Neuronal stem cell (in vitro differentiated cells): ENCODE results near the gene ZNF764.

ENCODE experiments used
- DNase-seq: peaks from one replicate; pipeline ENCODE4 v3.0.0-alpha.2; 2013; ENCODE audit warnings: low spot score
- H2AFZ ChIP-seq: one replicate; pipeline ENCODE4 v1.6.1; 2013; ENCODE audit warnings: mild to moderate bottlenecking, low read length, inconsistent platforms
- H2AK5ac ChIP-seq: 2 replicates; pipeline ENCODE4 v1.6.1; 2013; ENCODE audit warnings: low read depth, mild to moderate bottlenecking, inconsistent platforms, low read length, moderate library complexity, mixed read lengths
- H2BK120ac ChIP-seq: 2 replicates; pipeline ENCODE4 v1.6.1; 2013; ENCODE audit warnings: low read depth, mild to moderate bottlenecking, inconsistent platforms, low read length, moderate library complexity, mixed read lengths
- H2BK12ac ChIP-seq: one replicate; pipeline ENCODE4 v1.6.1; 2013; ENCODE audit warnings: low read length, inconsistent platforms
- H2BK15ac ChIP-seq: 2 replicates; pipeline ENCODE4 v1.6.1; 2013; ENCODE audit warnings: mild to moderate bottlenecking, low read length, inconsistent platforms, mixed read lengths
- H2BK5ac ChIP-seq: one replicate; pipeline ENCODE4 v1.6.1; 2013; ENCODE audit warnings: inconsistent platforms, mild to moderate bottlenecking, low read length, moderate library complexity
- H3K14ac ChIP-seq: one replicate; pipeline ENCODE4 v1.6.1; 2013; ENCODE audit warnings: low read length, inconsistent platforms
- H3K18ac ChIP-seq: 2 replicates; pipeline ENCODE4 v1.6.1; 2013; ENCODE audit warnings: low read length, inconsistent platforms
- H3K23ac ChIP-seq: 2 replicates; pipeline ENCODE4 v1.6.1; 2013; ENCODE audit warnings: low read depth, mild to moderate bottlenecking, mixed read lengths, low read length, inconsistent platforms; ENCODE audit not compliant: poor library complexity
- H3K27ac ChIP-seq: replicated peaks from 3 replicates; pipeline ENCODE4 v1.5.1; 2013; ENCODE audit warnings: low read length, inconsistent platforms
- H3K27me3 ChIP-seq, 3 experiments: 2 replicates each; pipeline ENCODE4 v1.6.1; 2013; ENCODE audit warnings: low read length in 3 of 3, mild to moderate bottlenecking in 2 of 3, inconsistent platforms in 1 of 3, low read depth in 1 of 3, mixed read lengths in 1 of 3, moderate library complexity in 1 of 3; ENCODE audit not compliant: control insufficient read depth in 3 of 3, insufficient read depth in 3 of 3
- H3K36me3 ChIP-seq, 2 donors: replicated peaks in 1 of 2; 2 replicates each; pipeline ENCODE4 v1.6.1; 2013; ENCODE audit warnings: low read length in 2 of 2; ENCODE audit not compliant: control insufficient read depth in 2 of 2, insufficient read depth in 2 of 2
- H3K4ac ChIP-seq: 2 replicates; pipeline ENCODE4 v1.6.1; 2013; ENCODE audit warnings: inconsistent platforms, mild to moderate bottlenecking, low read length, moderate library complexity
- H3K4me1 ChIP-seq, 2 donors: 1 replicate in 1 of 2; 2 replicates in 1 of 2; pipeline ENCODE4 v1.6.1; 2013; ENCODE audit warnings: low read length in 2 of 2, low read depth in 1 of 2; ENCODE audit not compliant: control insufficient read depth in 2 of 2, insufficient read depth in 1 of 2
- H3K4me2 ChIP-seq: one replicate; pipeline ENCODE4 v1.6.1; 2013; ENCODE audit warnings: mild to moderate bottlenecking, low read length, inconsistent platforms; ENCODE audit not compliant: insufficient read depth, poor library complexity, severe bottlenecking
- H3K4me3 ChIP-seq, 2 donors: 2 replicates each; pipeline ENCODE4 v1.5.1; 2013; ENCODE audit warnings: low read length in 2 of 2, mild to moderate bottlenecking in 2 of 2, inconsistent platforms in 1 of 2, moderate library complexity in 1 of 2
- H3K79me1 ChIP-seq: one replicate; pipeline ENCODE4 v1.6.1; 2013; ENCODE audit warnings: low read depth, mild to moderate bottlenecking, inconsistent platforms, low read length, moderate library complexity
- H3K9ac ChIP-seq: one replicate; pipeline ENCODE4 v1.6.1; 2013; ENCODE audit warnings: mild to moderate bottlenecking, low read depth, low read length, inconsistent platforms; ENCODE audit not compliant: poor library complexity
- H3K9me3 ChIP-seq, 2 donors: replicated peaks in 1 of 2; 2 replicates each; pipeline versions ENCODE3 to v1.6.1; 2013; ENCODE audit warnings: low read length in 2 of 2, mild to moderate bottlenecking in 2 of 2, inconsistent platforms in 1 of 2, low read depth in 1 of 2, mixed read lengths in 1 of 2, moderate library complexity in 1 of 2; ENCODE audit not compliant: control insufficient read depth in 2 of 2, insufficient read depth in 1 of 2
- H4K8ac ChIP-seq: one replicate; pipeline ENCODE4 v1.6.1; 2013; ENCODE audit warnings: low read depth, mild to moderate bottlenecking, inconsistent platforms, low read length, moderate library complexity
- H4K91ac ChIP-seq: one replicate; pipeline ENCODE4 v1.6.1; 2013; ENCODE audit warnings: low read length, low read depth, mild to moderate bottlenecking, inconsistent platforms; ENCODE audit not compliant: poor library complexity
- WGBS, 2 donors: extraction: QIAGEN DNeasy Blood & Tissue Kit; methylation state at CpG; one replicate each; pipeline ENCODE4 v1.1.7; 2013; ENCODE audit warnings: missing lambda C conversion rate in 2 of 2, mixed read lengths in 1 of 2; ENCODE audit not compliant: insufficient read length in 2 of 2, insufficient replicate concordance in 1 of 2; ENCODE audit errors: extremely low coverage in 2 of 2; 5-methylcytosine and 5-hydroxymethylcytosine counted together

Gene ZNF764

DNA sequence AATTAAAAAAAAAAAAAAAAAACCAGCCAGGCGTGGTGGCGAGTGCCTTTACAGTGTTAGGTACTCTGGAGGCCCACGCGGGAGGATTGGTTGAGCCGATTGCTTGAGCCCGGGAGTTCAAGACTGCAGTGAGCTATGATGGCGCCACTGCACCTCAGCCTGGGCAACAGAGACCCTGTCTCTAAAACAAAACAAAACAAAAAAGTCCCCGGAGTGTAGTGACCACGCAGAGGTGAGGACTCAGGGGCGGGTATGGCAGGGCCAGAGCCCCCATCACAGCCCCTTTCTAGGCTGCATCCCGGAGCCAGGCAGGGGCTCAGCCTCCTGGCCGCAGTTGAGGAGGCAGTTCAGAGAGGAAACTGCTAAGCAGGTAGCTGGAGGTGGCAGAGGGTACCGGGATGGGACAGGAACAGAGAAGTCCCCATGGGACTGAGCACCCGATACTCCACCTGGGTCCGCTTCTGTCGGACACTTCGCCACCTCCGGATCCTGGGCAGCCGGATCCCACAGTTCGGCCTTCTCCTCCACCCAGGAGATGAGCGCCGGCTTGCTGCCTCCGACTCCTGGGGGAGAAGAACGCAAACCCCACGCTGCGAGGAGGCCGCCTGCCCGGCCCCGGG, 24.3 kb downstream of the ZNF764 start:
- H3K27ac ChIP-seq, result no peak overlapping the region
- peak overlapping the region; percentile 79 for H3K4me2 ChIP-seq
- no peaks in the 10 kb centered on the region for H3K36me3 ChIP-seq
- H4K91ac ChIP-seq, result no peak overlapping the region
- peak overlapping the region; percentile 95 for H2BK12ac ChIP-seq
- H2BK120ac ChIP-seq, result peak overlapping the region; percentile 40
- no peak overlapping the region for H3K14ac ChIP-seq
- H3K27me3 ChIP-seq, result no peaks in the 10 kb centered on the region
- peak overlapping the region; percentile 1 for H4K8ac ChIP-seq
- H3K23ac ChIP-seq, result peak overlapping the region; percentile 95
- DNase-seq, result no peak
- no peaks in the 10 kb centered on the region for H3K9me3 ChIP-seq
- no peak overlapping the region for H2BK15ac ChIP-seq
- peak overlapping the region; percentile 89 for H2AK5ac ChIP-seq
- no peak overlapping the region for H3K4ac ChIP-seq
- H3K4me3 ChIP-seq, result peak overlapping the region; percentile 51 to 79
- H3K18ac ChIP-seq, result peak overlapping the region; percentile 97
- peak overlapping the region; percentile 91 for H3K9ac ChIP-seq
- peaks cover 12% of the 10 kb centered on the region for H3K79me1 ChIP-seq
- no CpG with 5 or more reads among the region's 29 CpGs for WGBS, 2 donors
- peaks cover 7 to 9% of the 10 kb centered on the region in 2 donors for H3K4me1 ChIP-seq
- H2BK5ac ChIP-seq, result no peak overlapping the region
- peak overlapping the region; percentile 96 for H2AFZ ChIP-seq

DNA sequence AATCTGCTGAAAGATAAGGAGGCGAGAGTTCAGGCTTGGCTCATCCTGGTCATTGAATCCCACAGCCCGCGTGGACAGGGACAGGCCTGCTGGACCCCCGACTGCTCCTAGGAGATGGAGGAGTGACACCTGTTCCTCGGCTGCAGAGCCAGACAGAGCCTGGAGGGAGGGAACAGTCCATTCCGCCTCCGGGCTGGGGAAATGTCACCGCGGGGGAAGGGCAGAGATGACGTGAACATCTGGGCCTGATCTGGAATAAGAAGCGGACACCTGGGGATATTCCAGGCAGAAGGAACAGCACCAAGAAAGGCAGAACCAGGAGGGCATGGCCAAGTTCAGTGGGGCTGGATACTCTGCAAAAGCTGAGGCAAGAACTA, 25.0 kb downstream of the ZNF764 start:
- H2BK12ac ChIP-seq, result no peak overlapping the region
- no peak overlapping the region for H3K23ac ChIP-seq
- no peak overlapping the region for H2BK120ac ChIP-seq
- no peak overlapping the region for H2BK15ac ChIP-seq
- no peak overlapping the region for H4K8ac ChIP-seq
- no peaks in the 10 kb centered on the region for H3K9me3 ChIP-seq
- H2BK5ac ChIP-seq, result no peak overlapping the region
- H4K91ac ChIP-seq, result no peak overlapping the region
- H3K36me3 ChIP-seq, result no peaks in the 10 kb centered on the region
- H3K4ac ChIP-seq, result no peak overlapping the region
- no peak overlapping the region for H3K14ac ChIP-seq
- peaks cover 12% of the 10 kb centered on the region for H3K79me1 ChIP-seq
- no peak overlapping the region for H3K18ac ChIP-seq
- peak overlapping the region; percentile 40 for H2AK5ac ChIP-seq
- no peak overlapping the region for H3K27ac ChIP-seq
- no CpG with 5 or more reads among the region's 11 CpGs for WGBS, 2 donors
- no peaks in the 10 kb centered on the region for H3K27me3 ChIP-seq
- H3K4me2 ChIP-seq, result no peak overlapping the region
- DNase-seq, result no peak
- H3K9ac ChIP-seq, result peak overlapping the region; percentile 7
- H3K4me3 ChIP-seq, result no peak overlapping the region
- peaks cover 7 to 9% of the 10 kb centered on the region in 2 donors for H3K4me1 ChIP-seq
- H2AFZ ChIP-seq, result peak overlapping the region; percentile 64

DNA sequence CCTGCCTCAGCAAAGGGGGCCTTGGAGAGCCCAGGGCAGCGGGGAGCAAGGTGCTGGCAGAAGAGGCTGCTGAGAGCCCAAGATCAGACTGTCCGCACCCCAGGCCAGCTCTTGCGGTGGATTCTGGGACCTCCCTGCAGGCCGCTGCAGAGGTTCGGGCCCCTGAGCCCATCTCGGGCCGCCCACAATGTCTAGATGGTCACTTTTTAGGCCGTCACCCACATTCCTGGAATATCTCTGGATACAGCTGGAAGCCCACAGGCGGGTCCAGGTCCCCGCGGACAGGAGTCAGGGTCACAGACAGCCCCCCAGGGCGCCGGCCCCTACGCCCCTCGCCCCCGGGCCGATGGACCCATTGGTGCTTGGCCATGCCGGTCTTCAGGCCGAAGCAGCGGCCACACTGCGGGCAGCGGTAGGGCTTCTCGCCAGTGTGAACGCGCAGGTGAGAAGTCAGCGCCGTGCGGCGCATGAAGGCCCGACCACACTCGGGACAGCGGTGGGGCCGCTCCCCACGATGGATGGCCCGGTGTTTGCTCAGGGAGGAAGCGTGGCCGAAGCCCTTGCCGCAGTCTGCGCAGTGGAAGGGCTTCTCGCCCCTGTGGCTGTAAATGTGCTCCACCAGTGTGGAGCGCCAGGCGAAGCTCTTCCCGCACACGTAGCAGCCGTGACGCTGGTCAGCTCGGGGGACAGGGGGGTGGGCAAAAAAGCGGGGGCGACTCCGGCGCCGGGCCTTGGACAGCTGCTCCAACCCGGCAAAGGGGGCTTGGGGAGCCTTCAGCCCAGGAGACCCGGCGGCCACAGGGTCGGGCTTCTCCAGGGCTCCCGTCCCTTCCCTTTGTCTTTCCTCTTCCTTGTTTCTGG, 25.7 kb downstream of the ZNF764 start:
- Histone ChIP-seq H2AK5ac (peak overlapping the region; percentile 43), H2BK120ac (no peak overlapping the region), H3K14ac (no peak overlapping the region), H3K4me3 (no peak overlapping the region), H3K18ac (no peak overlapping the region), H3K27ac (no peak overlapping the region), H3K4me1 (peaks cover 13 to 14% of the 10 kb centered on the region in 2 donors), H3K4ac (no peak overlapping the region), H2BK15ac (no peak overlapping the region), H2BK5ac (no peak overlapping the region), H4K8ac (no peak overlapping the region), H3K9ac (no peak overlapping the region), H4K91ac (no peak overlapping the region), H3K36me3 (no peaks in the 10 kb centered on the region), H3K9me3 (no peaks in the 10 kb centered on the region), H2BK12ac (no peak overlapping the region), H2AFZ (peak overlapping the region; percentile 64), H3K4me2 (no peak overlapping the region), H3K79me1 (peaks cover 12% of the 10 kb centered on the region), H3K27me3 (no peaks in the 10 kb centered on the region), H3K23ac (no peak overlapping the region)
- DNase-seq, result no peak
- WGBS, 2 donors, result no CpG with 5 or more reads among the region's 57 CpGs
